H1 (cell line): ENCODE results near the gene CENPP. TPM values are rescaled to one million over a fixed set of nuclear protein-coding genes. Genes with fewer than 3 reads are reported as not detected.

Experiments
- CTCF ChIA-PET: fragments of 300-600 bp; sonication (Branson Sonifier 250); formaldehyde crosslinking; loops from one replicate; lab custom pipeline; 2021; ENCODE audit not compliant: partially characterized antibody; lab: Charles Lee
- POLR2A ChIA-PET: fragments of 300-600 bp; sonication (Branson Sonifier 250); formaldehyde crosslinking; loops from one replicate; lab custom pipeline; 2021; ENCODE audit warnings: inconsistent platforms; ENCODE audit not compliant: partially characterized antibody; lab: Charles Lee
- DNase-seq, 2 experiments: peaks; one replicate each; pipeline versions ENCODE4 v3.0.0 to v3.0.0-alpha.2; 2010 to 2022; ENCODE audit warnings: low spot score in 2 of 2, low read depth in 1 of 2, mixed read lengths in 1 of 2
- FAIRE-seq: peaks from 2 replicates; lab custom pipeline; 2011; peaks lifted over from hg19 to GRCh38; lab: Jason Lieb, UNC
- H2AFZ ChIP-seq: 2 replicates; pipeline ENCODE4 v1.8.1; 2012; ENCODE audit warnings: low read length, inconsistent platforms
- H2AK5ac ChIP-seq: 2 replicates; pipeline ENCODE4 v1.6.1; 2013; ENCODE audit warnings: low read depth, low read length
- H2BK120ac ChIP-seq: replicated peaks from 2 replicates; pipeline ENCODE3; 2013; ENCODE audit warnings: low read depth, low read length, inconsistent platforms
- H2BK12ac ChIP-seq: 2 replicates; pipeline ENCODE4 v1.6.1; 2013; ENCODE audit warnings: low read depth, low read length
- H2BK15ac ChIP-seq: 2 replicates; pipeline ENCODE4 v1.6.1; 2013; ENCODE audit warnings: low read length
- H2BK20ac ChIP-seq: 2 replicates; pipeline ENCODE4 v1.6.1; 2013; ENCODE audit warnings: low read length
- H2BK5ac ChIP-seq: 2 replicates; pipeline ENCODE4 v1.6.1; 2013; ENCODE audit warnings: low read depth, low read length
- H3K14ac ChIP-seq: 2 replicates; pipeline ENCODE4 v1.6.1; 2013; ENCODE audit warnings: inconsistent platforms; ENCODE audit not compliant: insufficient read length
- H3K18ac ChIP-seq: 2 replicates; pipeline ENCODE4 v1.6.1; 2013; ENCODE audit warnings: low read length; ENCODE audit errors: extremely low read depth
- H3K23ac ChIP-seq: 2 replicates; pipeline ENCODE4 v1.6.1; 2013; ENCODE audit warnings: inconsistent platforms; ENCODE audit not compliant: insufficient read length
- H3K23me2 ChIP-seq: 2 replicates; pipeline ENCODE4 v1.6.1; 2013; ENCODE audit warnings: low read depth, low read length
- H3K27ac ChIP-seq: 2 replicates; pipeline ENCODE4 v1.6.1; 2011; ENCODE audit warnings: low read depth, low read length, inconsistent platforms
- H3K27me3 ChIP-seq, 4 experiments: replicated peaks in 1 of 4; 1 replicate in 1 of 4; 2 replicates in 3 of 4; pipeline versions ENCODE4 v1.6.1 to v1.8.1; 2011 to 2013; ENCODE audit warnings: low read length in 3 of 4, mild to moderate bottlenecking in 3 of 4, inconsistent platforms in 2 of 4, mixed read lengths in 2 of 4, moderate library complexity in 1 of 4; ENCODE audit not compliant: control insufficient read depth in 3 of 4, insufficient read depth in 3 of 4; ENCODE audit errors: extremely low read depth in 1 of 4
- H3K36me3 ChIP-seq, 4 experiments: 2 replicates each; pipeline versions ENCODE4 v1.6.1 to v1.8.1; 2011 to 2013; ENCODE audit warnings: mild to moderate bottlenecking in 4 of 4, low read length in 3 of 4, moderate library complexity in 2 of 4, control low read depth in 1 of 4, inconsistent platforms in 1 of 4; ENCODE audit not compliant: insufficient read depth in 4 of 4, control insufficient read depth in 2 of 4
- H3K4ac ChIP-seq: replicated peaks from 2 replicates; pipeline ENCODE3; 2013; ENCODE audit warnings: low read length, low read depth, mixed read lengths, inconsistent platforms; ENCODE audit not compliant: insufficient read length
- H3K4me1 ChIP-seq, 4 experiments: replicated peaks in 1 of 4; 1 replicate in 1 of 4; 2 replicates in 3 of 4; pipeline versions ENCODE4 v1.6.1 to v1.8.1; 2011 to 2013; ENCODE audit warnings: low read length in 3 of 4, inconsistent platforms in 2 of 4, mixed read lengths in 1 of 4; ENCODE audit not compliant: insufficient read depth in 4 of 4, control insufficient read depth in 3 of 4
- H3K4me2 ChIP-seq, 2 experiments: 2 replicates each; pipeline versions ENCODE4 v1.6.1 to v1.8.1; 2011 to 2013; ENCODE audit warnings: low read depth in 2 of 2, low read length in 2 of 2, control low read depth in 1 of 2, inconsistent platforms in 1 of 2, mild to moderate bottlenecking in 1 of 2; ENCODE audit not compliant: insufficient read depth in 1 of 2
- H3K4me3 ChIP-seq, 4 experiments: fragments of 200-600, 300-600 bp in 1 of 4; sonication (generic), shearing (Covaris generic), sonication (Bioruptor Twin) in 1 of 4; 2 replicates each; pipeline versions ENCODE4 v1.5.1 to v1.8.1; 2011 to 2016; ENCODE audit warnings: low read length in 4 of 4, low read depth in 3 of 4, control low read depth in 2 of 4, inconsistent platforms in 2 of 4, mild to moderate bottlenecking in 2 of 4, mixed read lengths in 1 of 4, moderate library complexity in 1 of 4; ENCODE audit not compliant: insufficient read depth in 2 of 4; ENCODE audit errors: extremely low read depth in 1 of 4
- H3K56ac ChIP-seq: replicated peaks from 2 replicates; pipeline ENCODE3; 2013; ENCODE audit warnings: low read depth, mild to moderate bottlenecking, mixed read lengths, low read length, inconsistent platforms; ENCODE audit not compliant: insufficient read length
- H3K79me1 ChIP-seq: 2 replicates; pipeline ENCODE4 v1.6.1; 2013; ENCODE audit warnings: low read depth, low read length, control low read depth
- H3K79me2 ChIP-seq, 2 experiments: 2 replicates each; pipeline versions ENCODE4 v1.6.1 to v1.8.1; 2012 to 2013; ENCODE audit warnings: low read length in 2 of 2, mild to moderate bottlenecking in 2 of 2, inconsistent platforms in 1 of 2; ENCODE audit not compliant: insufficient read depth in 2 of 2, control insufficient read depth in 1 of 2
- H3K9ac ChIP-seq, 4 experiments: replicated peaks in 1 of 4; 1 replicate in 1 of 4; 2 replicates in 3 of 4; pipeline versions ENCODE4 v1.6.1 to v1.8.1; 2011 to 2013; ENCODE audit warnings: low read depth in 3 of 4, low read length in 3 of 4, control low read depth in 2 of 4, mild to moderate bottlenecking in 2 of 4, moderate library complexity in 2 of 4, inconsistent platforms in 1 of 4; ENCODE audit errors: extremely low read depth in 1 of 4
- H3K9me3 ChIP-seq, 2 experiments: 2 replicates each; pipeline versions ENCODE4 v1.6.1 to v1.8.1; 2012 to 2013; ENCODE audit warnings: mild to moderate bottlenecking in 2 of 2, moderate library complexity in 2 of 2, control low read depth in 1 of 2, inconsistent platforms in 1 of 2, low read depth in 1 of 2, low read length in 1 of 2, mixed read lengths in 1 of 2; ENCODE audit not compliant: insufficient read depth in 2 of 2
- H4K20me1 ChIP-seq, 2 experiments: replicated peaks in 1 of 2; 2 replicates each; pipeline versions ENCODE3 to v1.8.1; 2011 to 2013; ENCODE audit warnings: inconsistent platforms in 2 of 2, low read length in 2 of 2, mild to moderate bottlenecking in 1 of 2; ENCODE audit not compliant: insufficient read depth in 2 of 2, control insufficient read depth in 1 of 2
- H4K5ac ChIP-seq: 2 replicates; pipeline ENCODE4 v1.6.1; 2013; ENCODE audit warnings: low read length, low read depth, mixed read lengths, inconsistent platforms; ENCODE audit not compliant: insufficient read length
- H4K8ac ChIP-seq: 2 replicates; pipeline ENCODE4 v1.8.0; 2013; ENCODE audit warnings: mild to moderate bottlenecking, moderate library complexity, low read length, inconsistent platforms; ENCODE audit not compliant: insufficient read depth; ENCODE audit errors: extremely low read depth
- H4K91ac ChIP-seq: replicated peaks from 2 replicates; pipeline ENCODE3; 2013; ENCODE audit warnings: low read length, mixed read lengths, inconsistent platforms; ENCODE audit not compliant: insufficient read length
- ASH2L ChIP-seq: fragments of 200-600, 300-600 bp; sonication (generic); IDR thresholded peaks from one replicate; pipeline ENCODE4 v1.7.1; 2017; ENCODE audit warnings: low read length
- BCL11A ChIP-seq, 2 experiments: IDR thresholded peaks; one replicate each; pipeline ENCODE4 v1.6.1; 2011; ENCODE audit warnings: low read depth in 2 of 2, low read length in 2 of 2, mild to moderate bottlenecking in 2 of 2
- CHD1 ChIP-seq: IDR thresholded peaks from 2 replicates; pipeline ENCODE4 v1.6.1; 2012; ENCODE audit warnings: low read depth, low read length, improper control_type of control experiment
- CREB1 ChIP-seq: IDR thresholded peaks from 2 replicates; pipeline ENCODE4 v1.6.1; 2012; ENCODE audit warnings: inconsistent platforms
- CTBP2 ChIP-seq: IDR thresholded peaks from 2 replicates; pipeline ENCODE4 v1.7.0; 2011; ENCODE audit warnings: borderline replicate concordance, mild to moderate bottlenecking, moderate library complexity, mixed read lengths, low read length; ENCODE audit not compliant: insufficient read depth, insufficient read length
- CTCF ChIP-seq, 3 experiments: IDR thresholded peaks; 1 replicate in 2 of 3; 2 replicates in 1 of 3; pipeline versions ENCODE4 v1.5.1 to v1.6.1; 2011; ENCODE audit warnings: low read length in 3 of 3, mild to moderate bottlenecking in 3 of 3, inconsistent platforms in 2 of 3, low read depth in 1 of 3, moderate library complexity in 1 of 3; ENCODE audit not compliant: insufficient read depth in 1 of 3; ENCODE audit errors: control extremely low read depth in 1 of 3
- HDAC2 ChIP-seq, 2 experiments: fragments of 300-600 bp in 1 of 2; sonication (generic) in 1 of 2; IDR thresholded peaks; 2 replicates each; pipeline ENCODE4 v1.6.1; 2011 to 2012; ENCODE audit warnings: low read depth in 2 of 2, low read length in 2 of 2, mild to moderate bottlenecking in 2 of 2, moderate library complexity in 2 of 2, borderline replicate concordance in 1 of 2, inconsistent platforms in 1 of 2
- KDM1A ChIP-seq: fragments of 200-600, 300-600 bp; sonication (generic); IDR thresholded peaks from 2 replicates; pipeline ENCODE4 v1.7.1; 2016; ENCODE audit warnings: mild to moderate bottlenecking, low read length, borderline replicate concordance
- SIN3A ChIP-seq, 2 experiments: IDR thresholded peaks in 1 of 2; conservative IDR thresholded peaks in 1 of 2; 2 replicates each; pipeline ENCODE4 v1.6.1; 2011 to 2012; ENCODE audit warnings: low read length in 2 of 2, improper control_type of control experiment in 1 of 2, low read depth in 1 of 2, mild to moderate bottlenecking in 1 of 2
- TAF1 ChIP-seq: IDR thresholded peaks from 2 replicates; pipeline ENCODE4 v1.6.1; 2011; ENCODE audit warnings: mild to moderate bottlenecking, low read depth, low read length
- TBP ChIP-seq: IDR thresholded peaks from 2 replicates; pipeline ENCODE4 v1.6.1; 2011; ENCODE audit warnings: low read depth, low read length, improper control_type of control experiment
- YY1 ChIP-seq: IDR thresholded peaks from 2 replicates; pipeline ENCODE4 v1.6.1; 2011; ENCODE audit warnings: low read depth, mild to moderate bottlenecking, low read length
- WGBS, 2 experiments: shearing (Covaris generic) in 1 of 2; methylation state at CpG; one replicate each; pipeline versions ENCODE4 v1.1.6 to v1.1.7; 2013 to 2015; ENCODE audit warnings: low lambda C conversion rate in 2 of 2, mixed read lengths in 2 of 2, inconsistent platforms in 1 of 2, low coverage in 1 of 2, missing lambda C conversion rate in 1 of 2; ENCODE audit not compliant: insufficient replicate concordance in 2 of 2, insufficient coverage in 1 of 2, insufficient read length in 1 of 2; ENCODE audit errors: extremely low coverage in 1 of 2, missing lambda C conversion rate in 1 of 2; 5-methylcytosine and 5-hydroxymethylcytosine counted together
- polyA plus RNA-seq, 7 experiments: library from polyadenylated mRNA; depleted of rRNA in 3 of 7; stranded (reverse) in 5 of 7; unstranded in 2 of 7; fragments of >200 nt in 5 of 7; fragments of 200-250 nt in 2 of 7; gene quantifications; 1 replicate in 5 of 7; 2 replicates in 1 of 7; 4 replicates in 1 of 7; pipeline versions ENCODE4 v1.2.1 to v1.2.3, GENCODE V29; 2011 to 2013; ENCODE audit warnings: missing spikeins in 2 of 7, mixed read lengths in 2 of 7
- total RNA-seq: library from RNA; stranded (reverse); fragmentation: NEBNext Ultra II Directional; extraction: Animal tissue kit (Norgen Biotek cat#: 25700); gene quantifications from 2 replicates; pipeline ENCODE4 v1.2.1, GENCODE V29; 2021

CENPP gene
- total and polyA plus RNA-seq, 2 of the 8 experiments (the other 6 are each of a cell fraction or from before 2014, with no cell fraction given) = 2.7 to 10.8 TPM

DNA sequence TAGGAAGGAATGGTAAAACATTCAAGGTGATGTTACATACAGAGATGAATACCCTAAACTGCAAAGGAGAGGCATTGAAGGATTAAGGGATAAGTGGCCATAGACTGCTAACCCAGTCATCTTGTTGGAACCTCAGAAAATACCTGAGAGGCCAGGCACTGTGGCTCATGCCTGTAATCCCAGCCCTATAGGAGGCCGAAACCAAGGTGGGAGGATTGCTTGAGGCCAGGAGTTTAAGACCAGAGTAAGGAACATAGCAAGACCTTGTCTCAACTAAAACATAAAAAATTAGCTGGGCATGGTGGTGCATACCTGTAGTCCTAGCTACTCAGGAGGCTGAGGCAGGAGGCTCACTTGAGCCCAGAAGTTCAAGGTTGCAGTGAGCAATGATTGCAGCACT is 199.1 kb downstream of the CENPP start:
- Histone ChIP-seq H3K14ac (no peak overlapping the region), H3K79me2 (no peaks in the 10 kb centered on the region), H3K23ac (no peak overlapping the region), H3K4me2 (no peak overlapping the region), H2BK12ac (no peak overlapping the region), H3K36me3 (no peaks in the 10 kb centered on the region), H4K8ac (no peak overlapping the region), H3K4ac (no peak overlapping the region), H3K18ac (no peak overlapping the region), H2BK120ac (no peak overlapping the region), H2AFZ (no peak overlapping the region), H3K4me3 (no peak overlapping the region), H3K23me2 (no peaks in the 10 kb centered on the region), H2BK15ac (no peak overlapping the region), H3K27me3 (no peaks in the 10 kb centered on the region), H2AK5ac (no peak overlapping the region), H3K27ac (no peak overlapping the region), H2BK5ac (no peak overlapping the region), H3K9ac (no peak overlapping the region), H4K91ac (no peak overlapping the region), H3K9me3 (no peaks in the 10 kb centered on the region), H2BK20ac (no peak overlapping the region), H3K56ac (no peak overlapping the region), H3K4me1 (no peaks in the 10 kb centered on the region), H4K5ac (no peak overlapping the region), H3K79me1 (no peaks in the 10 kb centered on the region), H4K20me1 (no peaks in the 10 kb centered on the region)
- FAIRE-seq (no peak), DNase-seq (no peak)
- ChIA-PET POLR2A (no interaction called here), CTCF (interaction anchor here (3.6 kb wide), 1 partner anchor 22 kb away, joined by 19 read pairs; no protein-coding TSS in a partner anchor)
- 90% methylated on average over 1 of the region's 1 CpG; no CpG with 5 or more reads in 1 of the 2 experiments for WGBS, 2 experiments
- TF ChIP-seq CHD1 (no peak), KDM1A (no peak), TBP (no peak), SIN3A (conservative IDR thresholded peaks at IDR 0.05 in 1 of 2, IDR thresholded peaks at IDR 0.05 in 1 of 2; ENCODE audit: low read depth in 1 of 2, low read length in 2 of 2) (no peak), CREB1 (no peak), CTCF (IDR thresholded peaks at IDR 0.05; ENCODE audit: control extremely low read depth in 1 of 3, insufficient read depth in 1 of 3, low read depth in 1 of 3, low read length in 3 of 3) (no peak), TAF1 (no peak), ASH2L (no peak), BCL11A (IDR thresholded peaks at IDR 0.05; ENCODE audit: low read depth in 2 of 2, low read length in 2 of 2) (no peak), YY1 (no peak), CTBP2 (no peak), HDAC2 (IDR thresholded peaks at IDR 0.05; ENCODE audit: borderline replicate concordance in 1 of 2, low read depth in 2 of 2, low read length in 2 of 2) (no peak)
